Ascending aorta (tissue), 2 donors: ENCODE results near the gene MTFMT. TPM values are rescaled to one million over a fixed set of nuclear protein-coding genes. Genes with fewer than 3 reads are reported as not detected.

Experiments used
- DNase-seq, 2 donors: peaks; one replicate each; pipeline ENCODE4 v3.0.0-alpha.2; 2019; ENCODE audit warnings: low spot score in 2 of 2
- H3K27ac ChIP-seq, 2 donors: fragments of 200-600 bp; sonication (generic); one replicate each; pipeline ENCODE4 v1.5.1; 2016 to 2017; ENCODE audit warnings: mild to moderate bottlenecking in 1 of 2
- H3K27me3 ChIP-seq: fragments of 200-600 bp; sonication (generic); one replicate; pipeline ENCODE4 v1.5.1; 2017
- H3K36me3 ChIP-seq, 2 donors: fragments of 200-600 bp; sonication (generic); one replicate each; pipeline ENCODE4 v1.5.1; 2016
- H3K4me1 ChIP-seq, 2 donors: fragments of 200-600 bp; sonication (generic); one replicate each; pipeline ENCODE4 v1.5.1; 2016 to 2017; ENCODE audit warnings: mild to moderate bottlenecking in 1 of 2
- H3K4me3 ChIP-seq, 2 donors: fragments of 200-600 bp; sonication (generic); one replicate each; pipeline ENCODE4 v1.5.1; 2016 to 2017; ENCODE audit warnings: mild to moderate bottlenecking in 1 of 2
- H3K9me3 ChIP-seq, 2 donors: fragments of 200-600 bp; sonication (generic); one replicate each; pipeline ENCODE4 v1.5.1; 2016
- intact Hi-C: fragments of 100-400 bp; cut with DNase I; formaldehyde crosslinking; loops from one replicate; pipeline ENCODE4 v1.15.1; 2023
- total RNA-seq: library from RNA; depleted of rRNA; stranded (reverse); fragments of >200 nt; gene quantifications from one replicate; pipeline ENCODE4 v1.1.0, GENCODE V29; 2016
- TF ChIP-seq, protein P1 (sequence below), 3 experiments: fragments of 200-600 bp in 2 of 3; fragments of 450-650 bp in 1 of 3; sonication (generic) in 2 of 3; IDR thresholded peaks; one replicate each; pipeline ENCODE4 v1.5.1; 2016 to 2019; ENCODE audit warnings: antibody characterized with exemption in 3 of 3, mild to moderate bottlenecking in 1 of 3, moderate library complexity in 1 of 3

Gene MTFMT
- total RNA-seq, 1 donor from 2014 or later, result 54.7 TPM

DNA sequence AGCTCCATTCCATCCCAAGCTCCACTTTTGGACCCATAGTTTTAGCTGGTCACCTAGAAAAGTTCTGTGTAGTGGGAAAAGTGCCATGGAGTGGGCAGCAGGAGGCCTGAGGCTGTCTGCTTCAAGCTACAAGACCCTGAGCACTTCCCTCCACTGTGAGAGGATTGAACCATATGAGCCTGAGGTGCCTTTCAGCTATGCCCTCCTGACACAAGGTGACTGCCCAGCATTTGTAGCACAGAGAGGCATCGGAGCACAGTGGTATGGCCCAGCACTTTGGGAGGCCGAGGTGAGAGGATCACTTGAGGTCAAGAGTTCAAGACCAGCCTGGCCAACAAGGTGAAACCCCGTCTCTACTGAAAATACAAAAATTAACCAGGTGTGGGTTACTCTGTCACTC is 43.2 kb upstream of the MTFMT start:
- TF ChIP-seq, protein P1, sequence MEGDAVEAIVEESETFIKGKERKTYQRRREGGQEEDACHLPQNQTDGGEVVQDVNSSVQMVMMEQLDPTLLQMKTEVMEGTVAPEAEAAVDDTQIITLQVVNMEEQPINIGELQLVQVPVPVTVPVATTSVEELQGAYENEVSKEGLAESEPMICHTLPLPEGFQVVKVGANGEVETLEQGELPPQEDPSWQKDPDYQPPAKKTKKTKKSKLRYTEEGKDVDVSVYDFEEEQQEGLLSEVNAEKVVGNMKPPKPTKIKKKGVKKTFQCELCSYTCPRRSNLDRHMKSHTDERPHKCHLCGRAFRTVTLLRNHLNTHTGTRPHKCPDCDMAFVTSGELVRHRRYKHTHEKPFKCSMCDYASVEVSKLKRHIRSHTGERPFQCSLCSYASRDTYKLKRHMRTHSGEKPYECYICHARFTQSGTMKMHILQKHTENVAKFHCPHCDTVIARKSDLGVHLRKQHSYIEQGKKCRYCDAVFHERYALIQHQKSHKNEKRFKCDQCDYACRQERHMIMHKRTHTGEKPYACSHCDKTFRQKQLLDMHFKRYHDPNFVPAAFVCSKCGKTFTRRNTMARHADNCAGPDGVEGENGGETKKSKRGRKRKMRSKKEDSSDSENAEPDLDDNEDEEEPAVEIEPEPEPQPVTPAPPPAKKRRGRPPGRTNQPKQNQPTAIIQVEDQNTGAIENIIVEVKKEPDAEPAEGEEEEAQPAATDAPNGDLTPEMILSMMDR (IDR thresholded peaks at IDR 0.05), result no peak
- H3K4me1 ChIP-seq, result peaks cover 16 to 64% of the 10 kb centered on the region in 2 donors
- intact Hi-C loops, result no loop called here

GRCh38 chr15:65072027-65072426 is 42.6 kb upstream of the MTFMT start:
- peaks cover 13 to 58% of the 10 kb centered on the region in 2 donors for H3K4me1 ChIP-seq
- DNase-seq, result no peak
- no peaks in the 10 kb centered on the region for H3K36me3 ChIP-seq
- no peaks in the 10 kb centered on the region for H3K27me3 ChIP-seq
- no peaks in the 10 kb centered on the region for H3K9me3 ChIP-seq
- peak overlapping the region; percentile 97 for H3K27ac ChIP-seq
- intact Hi-C loops, result no loop called here
- no peak overlapping the region for H3K4me3 ChIP-seq
- TF ChIP-seq, protein P1 (IDR thresholded peaks at IDR 0.05), result no peak

More for the DNA sequence above, 43.2 kb upstream of the MTFMT start:
- no peak for DNase-seq
- H3K27ac ChIP-seq, result peak overlapping the region; percentile 97
- no peaks in the 10 kb centered on the region for H3K36me3 ChIP-seq
- no peaks in the 10 kb centered on the region for H3K27me3 ChIP-seq
- no peaks in the 10 kb centered on the region for H3K9me3 ChIP-seq
- no peak overlapping the region for H3K4me3 ChIP-seq

DNA sequence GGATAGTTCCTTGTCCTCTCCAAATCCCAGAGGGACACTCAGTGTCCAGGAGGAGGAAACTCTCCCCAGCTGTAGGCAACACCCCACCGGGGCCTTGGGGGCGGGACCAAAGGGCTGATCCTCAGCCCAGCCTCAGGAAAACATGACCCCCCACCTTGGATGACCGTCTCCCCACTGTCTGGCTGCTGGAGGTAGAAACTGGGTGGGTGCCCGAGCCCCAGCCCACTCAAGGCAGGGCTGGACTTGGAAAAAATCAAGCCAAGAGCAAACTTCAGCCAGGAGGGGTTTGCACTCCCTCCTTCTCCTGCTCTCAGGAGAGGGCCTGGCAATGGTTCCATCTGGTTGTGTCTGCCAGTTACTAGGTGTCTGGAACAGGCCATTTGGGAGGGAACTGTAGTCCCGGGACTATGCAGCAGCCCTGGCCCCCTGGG is 42.0 kb upstream of the MTFMT start:
- Histone ChIP-seq H3K4me3 (no peak overlapping the region), H3K27ac (peak overlapping the region; percentile 97), H3K27me3 (no peaks in the 10 kb centered on the region), H3K4me1 (peaks cover 12 to 52% of the 10 kb centered on the region in 2 donors), H3K9me3 (no peaks in the 10 kb centered on the region), H3K36me3 (no peaks in the 10 kb centered on the region)
- intact Hi-C loops, result no loop called here
- peak; percentile 61 to 89 for DNase-seq
- TF ChIP-seq, protein P1 (IDR thresholded peaks at IDR 0.05), result no peak

DNA sequence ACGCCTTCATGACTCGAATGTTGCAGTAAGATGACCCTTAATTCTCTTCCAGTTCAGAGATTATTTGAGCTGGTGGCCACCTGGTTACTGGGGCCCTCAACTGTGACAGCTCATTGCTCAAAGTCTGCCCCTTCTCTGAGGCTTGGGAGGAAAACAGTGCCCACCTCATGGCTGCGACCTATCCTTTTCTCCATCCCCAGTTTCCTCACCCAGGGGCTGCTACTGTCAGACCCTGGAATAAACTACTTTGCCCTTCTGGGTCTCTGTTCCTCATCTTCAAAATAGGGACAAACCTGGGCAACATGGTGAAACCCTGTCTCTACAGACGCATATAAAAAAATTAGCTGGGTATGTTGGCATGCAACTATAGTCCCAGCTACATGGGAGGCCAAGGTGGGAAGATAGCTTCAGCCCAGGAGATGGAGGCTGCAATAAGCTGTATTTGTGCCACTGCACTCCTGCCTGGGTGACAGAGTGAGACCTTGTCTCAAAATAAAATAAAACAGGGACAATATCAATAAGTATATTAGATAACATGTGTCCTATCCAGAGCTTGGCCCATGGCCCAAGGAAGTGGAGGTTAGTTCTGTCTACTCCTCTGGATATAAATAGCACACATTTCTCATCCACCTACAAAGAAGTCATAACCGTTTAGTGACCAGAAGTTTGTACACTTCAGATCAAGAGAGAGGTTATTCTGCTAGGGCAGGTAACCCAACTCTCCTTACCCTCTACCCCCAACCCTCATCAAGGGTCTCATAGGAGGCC is 40.5 kb upstream of the MTFMT start:
- TF ChIP-seq, protein P1 (IDR thresholded peaks at IDR 0.05), result no peak
- DNase-seq, result no peak
- Histone ChIP-seq H3K36me3 (peaks cover 0 to 8% of the 10 kb centered on the region in 2 donors), H3K27ac (peak overlapping the region; percentile 97), H3K27me3 (no peaks in the 10 kb centered on the region), H3K4me1 (peaks cover 12 to 49% of the 10 kb centered on the region in 2 donors), H3K4me3 (no peak overlapping the region), H3K9me3 (no peaks in the 10 kb centered on the region)
- intact Hi-C loops, result no loop called here

DNA sequence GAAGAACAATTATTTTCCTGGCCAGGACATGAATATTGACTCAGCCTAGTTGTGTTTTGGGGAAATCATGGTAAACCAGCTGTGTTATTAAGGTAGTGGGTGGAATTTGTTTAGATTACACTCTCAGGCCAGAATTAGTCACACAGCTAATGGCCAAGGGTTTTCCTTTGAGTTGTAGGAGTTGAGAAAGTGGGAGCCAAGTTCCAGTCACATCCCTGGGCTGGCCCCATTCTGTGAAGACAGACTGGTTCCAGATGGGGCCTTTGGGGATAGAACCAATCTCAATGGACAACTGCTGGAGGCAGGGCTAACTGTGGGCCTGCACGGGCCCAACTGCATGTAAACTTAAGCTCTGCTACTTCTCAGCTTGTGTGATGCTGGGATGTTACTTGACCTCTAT is 39.7 kb upstream of the MTFMT start:
- TF ChIP-seq, protein P1 (IDR thresholded peaks at IDR 0.05), result no peak
- no peaks in the 10 kb centered on the region for H3K9me3 ChIP-seq
- no peak for DNase-seq
- H3K27ac ChIP-seq, result peak overlapping the region; percentile 97
- H3K27me3 ChIP-seq, result no peaks in the 10 kb centered on the region
- H3K4me1 ChIP-seq, result peaks cover 14 to 56% of the 10 kb centered on the region in 2 donors
- peaks cover 0 to 12% of the 10 kb centered on the region in 2 donors for H3K36me3 ChIP-seq
- no peak overlapping the region for H3K4me3 ChIP-seq
- intact Hi-C loops, result no loop called here
